ENCODE results near the gene WBP11. TPM values are rescaled to one million over a fixed set of nuclear protein-coding genes. Genes with fewer than 3 reads are reported as not detected.
"Not testable (repeated sequence)": the region's sequence is repeated elsewhere in the genome, so short reads cannot be mapped to it uniquely, and the experiment has no call there.

Gene WBP11
- polyA plus RNA-seq, 3 donors: 114 to 130 (median 120) TPM

- DNase-seq (ENCODE audit: low read depth in 3 of 3, low spot score in 2 of 3): peak; percentile 94 to 96 (median 96)
Measured at GRCh38 chr12:14774074-14774905, 29.0 kb downstream of the WBP11 start.

GRCh38 chr12:14773685-14774073, 29.6 kb downstream of the WBP11 start:
- DNase-seq (ENCODE audit: low read depth in 3 of 3, low spot score in 2 of 3): peak in 1 of 3 donors; percentile 52

GRCh38 chr12:14772946-14773345, 30.3 kb downstream of the WBP11 start:
- no peak for DNase-seq (ENCODE audit: low read depth in 3 of 3, low spot score in 2 of 3)

GRCh38 chr12:14771651-14772137, 31.6 kb downstream of the WBP11 start:
- DNase-seq (ENCODE audit: low read depth in 3 of 3, low spot score in 2 of 3): no peak

- DNase-seq (ENCODE audit: low read depth in 3 of 3, low spot score in 2 of 3): peak; percentile 94 to 98 (median 97)
Measured at GRCh38 chr12:14770496-14771461, 32.5 kb downstream of the WBP11 start.

GRCh38 chr12:14769969-14770495, 33.2 kb downstream of the WBP11 start:
- DNase-seq (ENCODE audit: low read depth in 3 of 3, low spot score in 2 of 3): peak; percentile 69 to 75 (median 73)

GRCh38 chr12:14769466-14769968, 33.8 kb downstream of the WBP11 start:
- no peak for DNase-seq (ENCODE audit: low read depth in 3 of 3, low spot score in 2 of 3)

- DNase-seq (ENCODE audit: low read depth in 3 of 3, low spot score in 2 of 3): no peak
Measured at GRCh38 chr12:14768823-14769405, 34.4 kb downstream of the WBP11 start.

- DNase-seq (ENCODE audit: low read depth in 3 of 3, low spot score in 2 of 3): no peak
Measured at GRCh38 chr12:14767617-14768016, 35.7 kb downstream of the WBP11 start.

- no peak for DNase-seq (ENCODE audit: low read depth in 3 of 3, low spot score in 2 of 3)
Measured at GRCh38 chr12:14766649-14767215, 36.5 kb downstream of the WBP11 start.

- not testable (repeated sequence) for DNase-seq (ENCODE audit: low read depth in 3 of 3, low spot score in 2 of 3)
Measured at GRCh38 chr12:14766020-14766419, 37.3 kb downstream of the WBP11 start.

GRCh38 chr12:14765398-14765797, 37.9 kb downstream of the WBP11 start:
- no peak for DNase-seq (ENCODE audit: low read depth in 3 of 3, low spot score in 2 of 3)

- not testable (repeated sequence) for DNase-seq (ENCODE audit: low read depth in 3 of 3, low spot score in 2 of 3)
Measured at GRCh38 chr12:14759711-14760280, 43.5 kb downstream of the WBP11 start.

- DNase-seq (ENCODE audit: low read depth in 3 of 3, low spot score in 2 of 3): no peak
Measured at GRCh38 chr12:14756334-14757143, 46.7 kb downstream of the WBP11 start.

- DNase-seq (ENCODE audit: low read depth in 3 of 3, low spot score in 2 of 3): no peak
Measured at GRCh38 chr12:14751986-14752385, 51.3 kb downstream of the WBP11 start.

GRCh38 chr12:14743061-14743460, 60.2 kb downstream of the WBP11 start:
- DNase-seq (ENCODE audit: low read depth in 3 of 3, low spot score in 2 of 3): no peak

- no peak for DNase-seq (ENCODE audit: low read depth in 3 of 3, low spot score in 2 of 3)
Measured at GRCh38 chr12:14741942-14742341, 61.3 kb downstream of the WBP11 start.

- DNase-seq (ENCODE audit: low read depth in 3 of 3, low spot score in 2 of 3): no peak
Measured at GRCh38 chr12:14741153-14741552, 62.1 kb downstream of the WBP11 start.

GRCh38 chr12:14736441-14736840, 66.8 kb downstream of the WBP11 start:
- DNase-seq (ENCODE audit: low read depth in 3 of 3, low spot score in 2 of 3): not testable (repeated sequence)

Data from right renal cortex interstitium (tissue), 3 donors.